Endothelial cell of umbilical vein (primary cell): ENCODE results near the gene TP73. TPM values are rescaled to one million over a fixed set of nuclear protein-coding genes. Genes with fewer than 3 reads are reported as not detected.

ENCODE experiments used
- BruUV-seq: library from RNA; stranded (reverse); fragments of 400-500 nt; replicated peaks from 2 replicates; lab custom pipeline; 2021; lab: Mats Ljungman, UMichigan
- CTCF ChIA-PET: fragments of 300-600, 350-600 bp; sonication (Branson Sonifier 250); formaldehyde crosslinking; loops from one replicate; lab custom pipeline; 2021; ENCODE audit warnings: antibody characterized with exemption, inconsistent platforms; lab: Charles Lee
- POLR2A ChIA-PET: fragments of 300-600, 350-600 bp; sonication (Branson Sonifier 250); formaldehyde crosslinking; loops from one replicate; lab custom pipeline; 2021; ENCODE audit warnings: antibody characterized with exemption, inconsistent platforms; lab: Charles Lee
- DNase-seq: peaks from one replicate; pipeline ENCODE4 v3.0.0-alpha.2; 2011; ENCODE audit warnings: low read depth, low spot score
- FAIRE-seq: peaks from 2 replicates; lab custom pipeline; 2011; peaks lifted over from hg19 to GRCh38; lab: Jason Lieb, UNC
- H2AFZ ChIP-seq: 2 replicates; pipeline ENCODE4 v1.6.0; 2012; ENCODE audit warnings: low read depth, low read length, control low read depth, inconsistent platforms
- H3K27ac ChIP-seq: 2 replicates; pipeline ENCODE4 v1.5.1; 2011; ENCODE audit warnings: low read depth, mild to moderate bottlenecking, control low read depth, low read length, moderate library complexity; ENCODE audit not compliant: insufficient read depth
- H3K27me3 ChIP-seq, 2 experiments: 2 replicates each; pipeline versions ENCODE4 v1.6.0 to v1.6.1; 2011; ENCODE audit warnings: low read length in 2 of 2, mixed read lengths in 1 of 2; ENCODE audit not compliant: control insufficient read depth in 2 of 2, insufficient read depth in 2 of 2
- H3K36me3 ChIP-seq, 2 experiments: 2 replicates in 1 of 2; 3 replicates in 1 of 2; pipeline ENCODE4 v1.5.1; 2011; ENCODE audit warnings: low read length in 2 of 2, mild to moderate bottlenecking in 1 of 2, moderate library complexity in 1 of 2; ENCODE audit not compliant: control insufficient read depth in 2 of 2, insufficient read depth in 2 of 2; ENCODE audit errors: extremely low read depth in 1 of 2
- H3K4me1 ChIP-seq: 3 replicates; pipeline ENCODE4 v1.5.1; 2011; ENCODE audit warnings: mild to moderate bottlenecking, low read length; ENCODE audit not compliant: control insufficient read depth, insufficient read depth; ENCODE audit errors: extremely low read depth
- H3K4me2 ChIP-seq: 2 replicates; pipeline ENCODE4 v1.6.1; 2011; ENCODE audit warnings: low read length, control low read depth, mixed read lengths; ENCODE audit not compliant: insufficient read depth
- H3K4me3 ChIP-seq, 3 experiments: fragments of 200-600 bp in 1 of 3; sonication (generic), shearing (Covaris generic) in 1 of 3; replicated peaks in 1 of 3; 2 replicates each; pipeline ENCODE4 v1.5.1; 2011 to 2016; ENCODE audit warnings: control low read depth in 3 of 3, low read length in 3 of 3, mild to moderate bottlenecking in 2 of 3, inconsistent platforms in 1 of 3, low read depth in 1 of 3, moderate library complexity in 1 of 3; ENCODE audit not compliant: insufficient read depth in 1 of 3
- H3K79me2 ChIP-seq: 2 replicates; pipeline ENCODE4 v1.6.0; 2012; ENCODE audit warnings: low read length, inconsistent platforms; ENCODE audit not compliant: control insufficient read depth, insufficient read depth
- H3K9ac ChIP-seq: replicated peaks from 2 replicates; pipeline ENCODE3; 2011; ENCODE audit warnings: low read length, control low read depth; ENCODE audit not compliant: insufficient read depth; ENCODE audit errors: extremely low read depth
- H3K9me1 ChIP-seq: replicated peaks from 3 replicates; pipeline ENCODE4 v1.6.0; 2011; ENCODE audit warnings: mild to moderate bottlenecking, low read length; ENCODE audit not compliant: control insufficient read depth, insufficient read depth; ENCODE audit errors: extremely low read depth
- H3K9me3 ChIP-seq: replicated peaks from 2 replicates; pipeline ENCODE4 v1.5.1; 2012; ENCODE audit warnings: low read length, inconsistent platforms; ENCODE audit not compliant: control insufficient read depth, insufficient read depth
- H4K20me1 ChIP-seq: replicated peaks from 2 replicates; pipeline ENCODE3; 2011; ENCODE audit warnings: mild to moderate bottlenecking, low read length; ENCODE audit not compliant: control insufficient read depth, insufficient read depth; ENCODE audit errors: extremely low read depth
- EZH2 ChIP-seq: IDR thresholded peaks from 2 replicates; pipeline ENCODE4 v1.6.1; 2012; ENCODE audit warnings: borderline replicate concordance, low read depth, mild to moderate bottlenecking, moderate library complexity, low read length, inconsistent platforms; ENCODE audit not compliant: severe bottlenecking
- GATA2 ChIP-seq: IDR thresholded peaks from 2 replicates; pipeline ENCODE4 v1.7.0; 2011; ENCODE audit warnings: low read depth, mild to moderate bottlenecking, moderate library complexity, mixed read lengths, low read length; ENCODE audit not compliant: insufficient read length, insufficient read depth
- JUN ChIP-seq: IDR thresholded peaks from 2 replicates; pipeline ENCODE4 v1.6.1; 2011; ENCODE audit warnings: borderline replicate concordance, low read depth; ENCODE audit not compliant: insufficient read length, insufficient read depth
- POLR2A ChIP-seq: IDR thresholded peaks from 2 replicates; pipeline ENCODE4 v1.6.1; 2012; ENCODE audit warnings: low read depth, mild to moderate bottlenecking, control low read depth, low read length
- POLR2AphosphoS5 ChIP-seq: IDR thresholded peaks from 2 replicates; pipeline ENCODE4 v1.6.1; 2012; ENCODE audit warnings: low read depth, mild to moderate bottlenecking, control low read depth, low read length, moderate library complexity; ENCODE audit not compliant: insufficient read depth
- dilution Hi-C: fragments of 300-500 bp; cut with MboI; formaldehyde crosslinking; loops from one replicate; pipeline ENCODE4 v1.15.0; 2019; ENCODE audit warnings: low sequenced_read_pairs; ENCODE audit not compliant: extremely low pct_ligation_motif_present
- intact Hi-C: fragments of 100-400 bp; cut with micrococcal nuclease; formaldehyde crosslinking; loops from one replicate; pipeline ENCODE4 v1.10.0; 2022
- polyA plus RNA-seq, 4 experiments: library from polyadenylated mRNA; depleted of rRNA in 3 of 4; stranded (reverse) in 3 of 4; unstranded in 1 of 4; fragments of >200 nt; gene quantifications; 2 replicates each; pipeline versions ENCODE4 v1.2.1 to v1.2.3, GENCODE V29; 2011 to 2012; ENCODE audit warnings: missing spikeins in 1 of 4
- total RNA-seq: library from RNA; stranded (reverse); gene quantifications from 2 replicates; pipeline ENCODE4 v1.2.3, GENCODE V29; 2021
- TF ChIP-seq, protein P1 (sequence below): IDR thresholded peaks from 2 replicates; pipeline ENCODE4 v1.6.1; 2011; ENCODE audit not compliant: insufficient read depth, insufficient read length
- TF ChIP-seq, protein P2 (sequence below), 2 donors: IDR thresholded peaks; 1 replicate in 1 of 2; 2 replicates in 1 of 2; pipeline ENCODE4 v1.5.1; 2011; ENCODE audit warnings: low read length in 2 of 2, mild to moderate bottlenecking in 2 of 2, moderate library complexity in 2 of 2, control low read depth in 1 of 2, inconsistent platforms in 1 of 2, low read depth in 1 of 2; ENCODE audit not compliant: insufficient read depth in 1 of 2; ENCODE audit errors: extremely low read depth in 1 of 2

Gene TP73
- total and polyA plus RNA-seq, 2 donors (not counting 3 experiments of a cell fraction or from before 2014, with no cell fraction given), result 0.03 to 0.15 TPM

DNA sequence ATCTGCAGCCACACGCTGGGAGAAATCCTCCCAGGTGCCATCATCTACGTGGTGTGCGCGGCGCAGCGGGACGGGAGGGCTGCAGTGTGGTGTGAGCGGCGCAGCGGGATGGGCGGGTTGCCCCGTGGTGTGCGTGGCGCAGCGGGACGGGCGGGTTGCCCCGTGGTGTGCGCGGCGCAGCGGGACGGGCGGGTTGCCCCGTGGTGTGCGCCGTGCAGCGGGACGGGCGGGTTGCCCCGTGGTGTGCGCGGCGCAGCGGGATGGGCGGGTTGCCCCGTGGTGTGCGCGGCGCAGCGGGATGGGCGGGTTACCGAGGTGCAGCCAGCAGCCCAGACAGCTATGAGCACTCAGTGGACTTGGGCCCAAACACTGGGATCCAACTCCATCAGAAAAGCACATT, 7.1 kb upstream of the TP73 start:
- ChIA-PET POLR2A (no interaction called here), CTCF (no interaction called here)
- FAIRE-seq, result no peak
- Histone ChIP-seq H3K9ac (no peak overlapping the region), H3K27ac (no peak overlapping the region), H3K4me2 (no peak overlapping the region), H4K20me1 (no peaks in the 10 kb centered on the region), H3K36me3 (peaks cover 0 to 13% of the 10 kb centered on the region in 2 experiments), H3K4me1 (peaks cover 8% of the 10 kb centered on the region), H3K4me3 (no peak overlapping the region), H3K9me3 (no peaks in the 10 kb centered on the region), H3K79me2 (peaks cover 4% of the 10 kb centered on the region), H3K9me1 (no peaks in the 10 kb centered on the region), H3K27me3 (peaks cover 0 to 3% of the 10 kb centered on the region in 2 experiments), H2AFZ (no peak overlapping the region)
- no peak for DNase-seq
- TF ChIP-seq GATA2 (no peak), EZH2 (no peak), JUN (no peak), POLR2A (no peak), POLR2AphosphoS5 (no peak)
- TF ChIP-seq, protein P1, sequence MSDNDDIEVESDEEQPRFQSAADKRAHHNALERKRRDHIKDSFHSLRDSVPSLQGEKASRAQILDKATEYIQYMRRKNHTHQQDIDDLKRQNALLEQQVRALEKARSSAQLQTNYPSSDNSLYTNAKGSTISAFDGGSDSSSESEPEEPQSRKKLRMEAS, result no peak
- TF ChIP-seq, protein P2, sequence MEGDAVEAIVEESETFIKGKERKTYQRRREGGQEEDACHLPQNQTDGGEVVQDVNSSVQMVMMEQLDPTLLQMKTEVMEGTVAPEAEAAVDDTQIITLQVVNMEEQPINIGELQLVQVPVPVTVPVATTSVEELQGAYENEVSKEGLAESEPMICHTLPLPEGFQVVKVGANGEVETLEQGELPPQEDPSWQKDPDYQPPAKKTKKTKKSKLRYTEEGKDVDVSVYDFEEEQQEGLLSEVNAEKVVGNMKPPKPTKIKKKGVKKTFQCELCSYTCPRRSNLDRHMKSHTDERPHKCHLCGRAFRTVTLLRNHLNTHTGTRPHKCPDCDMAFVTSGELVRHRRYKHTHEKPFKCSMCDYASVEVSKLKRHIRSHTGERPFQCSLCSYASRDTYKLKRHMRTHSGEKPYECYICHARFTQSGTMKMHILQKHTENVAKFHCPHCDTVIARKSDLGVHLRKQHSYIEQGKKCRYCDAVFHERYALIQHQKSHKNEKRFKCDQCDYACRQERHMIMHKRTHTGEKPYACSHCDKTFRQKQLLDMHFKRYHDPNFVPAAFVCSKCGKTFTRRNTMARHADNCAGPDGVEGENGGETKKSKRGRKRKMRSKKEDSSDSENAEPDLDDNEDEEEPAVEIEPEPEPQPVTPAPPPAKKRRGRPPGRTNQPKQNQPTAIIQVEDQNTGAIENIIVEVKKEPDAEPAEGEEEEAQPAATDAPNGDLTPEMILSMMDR (IDR thresholded peaks at IDR 0.05; ENCODE audit: extremely low read depth in 1 of 2, insufficient read depth in 1 of 2, low read depth in 1 of 2, low read length in 2 of 2), result no peak
- dilution Hi-C loops (no loop called here), intact Hi-C loops (no loop called here)
- no TSS peak for BruUV-seq
